GM19438 (cell line): ENCODE results near the gene FAM114A1.

ENCODE experiments used
- ATAC-seq: cut with Tn5 transposase; IDR thresholded peaks from one replicate; pipeline ENCODE4 v1.9.1; 2021; ENCODE audit warnings: low read depth; ENCODE audit not compliant: unreplicated experiment

Gene FAM114A1

GRCh38 chr4:38867478-38868058 lies at the start of gene FAM114A1:
TSS of gene FAM114A1 (plus strand) at chr4:38867806. CDS start at chr4:38878079, 10,273 bp downstream.
- ATAC-seq, result peak; percentile 90

GRCh38 chr4:38818441-38818976 lies 49.1 kb upstream of the FAM114A1 start:
- no peak for ATAC-seq

- no peak for ATAC-seq
Observed at GRCh38 chr4:38819569-38819968, 48.0 kb upstream of the FAM114A1 start.

GRCh38 chr4:38820329-38821061 lies 47.1 kb upstream of the FAM114A1 start:
- ATAC-seq, result no peak

- no peak for ATAC-seq
Observed at GRCh38 chr4:38821739-38822138, 45.9 kb upstream of the FAM114A1 start.

- ATAC-seq, result no peak
Observed at GRCh38 chr4:38822748-38823303, 44.8 kb upstream of the FAM114A1 start.

- no peak for ATAC-seq
Observed at GRCh38 chr4:38823766-38824165, 43.8 kb upstream of the FAM114A1 start.

GRCh38 chr4:38829237-38829636 lies 38.4 kb upstream of the FAM114A1 start:
- no peak for ATAC-seq

GRCh38 chr4:38831653-38832052 lies 36.0 kb upstream of the FAM114A1 start:
- no peak for ATAC-seq

GRCh38 chr4:38832206-38832605 lies 35.4 kb upstream of the FAM114A1 start:
- ATAC-seq, result no peak

- no peak for ATAC-seq
Observed at GRCh38 chr4:38832624-38833528, 34.7 kb upstream of the FAM114A1 start.

- ATAC-seq, result no peak
Observed at GRCh38 chr4:38834570-38834969, 33.0 kb upstream of the FAM114A1 start.

GRCh38 chr4:38837334-38837733 lies 30.3 kb upstream of the FAM114A1 start:
- ATAC-seq, result no peak

GRCh38 chr4:38837849-38838248 lies 29.8 kb upstream of the FAM114A1 start:
- no peak for ATAC-seq

GRCh38 chr4:38842994-38843393 lies 24.6 kb upstream of the FAM114A1 start:
- no peak for ATAC-seq

GRCh38 chr4:38846015-38846414 lies 21.6 kb upstream of the FAM114A1 start:
- no peak for ATAC-seq

- ATAC-seq, result no peak
Observed at GRCh38 chr4:38855466-38855865, 12.1 kb upstream of the FAM114A1 start.

GRCh38 chr4:38856046-38856445 lies 11.6 kb upstream of the FAM114A1 start:
- ATAC-seq, result no peak

- ATAC-seq, result no peak
Observed at GRCh38 chr4:38856524-38857337, 10.9 kb upstream of the FAM114A1 start, which contains the start of gene TLR6. TSS of gene TLR6 (minus strand) at chr4:38856817. CDS start at chr4:38829473, 27,344 bp downstream.
